Activated CD4-positive, alpha-beta memory T cell treated with anti-CD3 and anti-CD28 coated beads, Interleukin-2, amount 10 ng/mL, durations not matched to agents 7 days and 5 days (primary cell): Measurements from ENCODE around the gene IPMK. TPM values are rescaled to one million over a fixed set of nuclear protein-coding genes. Genes with fewer than 3 reads are reported as not detected.

Experiments
- CTCF ChIA-PET: fragments of 350-600 bp; sonication (Branson Sonifier 250); formaldehyde crosslinking; loops from one replicate; lab custom pipeline; 2021; ENCODE audit warnings: antibody characterized with exemption, inconsistent platforms; lab: Charles Lee
- POLR2A ChIA-PET: fragments of 350-600 bp; sonication (Branson Sonifier 250); formaldehyde crosslinking; loops from one replicate; lab custom pipeline; 2021; ENCODE audit warnings: antibody characterized with exemption; lab: Charles Lee
- DNase-seq: peaks from one replicate; pipeline ENCODE4 v3.0.0-alpha.2; 2020
- H3K27ac Mint-ChIP-seq: one replicate; pipeline ENCODE4 v1.8.0; 2021; ENCODE audit warnings: mild to moderate bottlenecking, mixed read lengths
- H3K27me3 Mint-ChIP-seq: one replicate; pipeline ENCODE4 v1.8.0; 2021; ENCODE audit warnings: mixed read lengths
- H3K36me3 Mint-ChIP-seq: one replicate; pipeline ENCODE4 v1.8.0; 2021; ENCODE audit warnings: low read depth, mixed read lengths
- H3K4me1 Mint-ChIP-seq: one replicate; pipeline ENCODE4 v1.8.0; 2021; ENCODE audit warnings: mixed read lengths
- H3K4me3 Mint-ChIP-seq: one replicate; pipeline ENCODE4 v1.8.0; 2021; ENCODE audit warnings: mild to moderate bottlenecking, mixed read lengths
- H3K9me3 Mint-ChIP-seq: one replicate; pipeline ENCODE4 v1.8.0; 2021; ENCODE audit warnings: mixed read lengths
- total RNA-seq, 2 experiments: library from RNA; stranded (reverse); gene quantifications; one replicate each; pipeline ENCODE4 v1.2.3, GENCODE V29; 2021

The IPMK gene
- 1 to 10 TPM; 6.9 to 7.0 TPM for total RNA-seq

GRCh38 chr10:58267713-58268453 is at the start of gene IPMK:
Gene IPMK (minus strand): TSS chr10:58267894. CDS start chr10:58267611, 283 bp downstream.
- Mint-ChIP-seq H3K36me3 (peaks cover 5% of the 10 kb centered on the region), H3K4me3 (peak within 1 kb of the TSS; percentile 98), H3K4me1 (peaks cover 30% of the 10 kb centered on the region), H3K27ac (peak within 1 kb of the TSS; percentile 94), H3K9me3 (no peaks in the 10 kb centered on the region), H3K27me3 (no peaks in the 10 kb centered on the region)
- ChIA-PET POLR2A (interaction anchor here (0.6 to 2.9 kb wide), 6 partner anchors 15 to 117 kb away, joined by 3 to 16 read pairs (median 10); partner anchors contain the start of genes TFAM and UBE2D1), CTCF (interaction anchor here (1.2 to 1.3 kb wide), 3 partner anchors 23 to 1638 kb away, joined by 3 to 12 read pairs (median 3); partner anchors contain the start of gene CCDC6)
- peak; percentile 95 for DNase-seq

GRCh38 chr10:58316874-58317273 is 49.2 kb upstream of the IPMK start:
- no peaks in the 10 kb centered on the region for H3K27me3 Mint-ChIP-seq
- DNase-seq: no peak
- no peaks in the 10 kb centered on the region for H3K9me3 Mint-ChIP-seq
- no peak overlapping the region for H3K4me3 Mint-ChIP-seq
- ChIA-PET CTCF (no interaction called here), POLR2A (no interaction called here)
- H3K4me1 Mint-ChIP-seq: no peaks in the 10 kb centered on the region
- H3K36me3 Mint-ChIP-seq: no peaks in the 10 kb centered on the region
- no peak overlapping the region for H3K27ac Mint-ChIP-seq

- Mint-ChIP-seq H3K9me3 (no peaks in the 10 kb centered on the region), H3K36me3 (no peaks in the 10 kb centered on the region), H3K4me1 (no peaks in the 10 kb centered on the region), H3K27me3 (peaks cover 14% of the 10 kb centered on the region), H3K4me3 (no peak overlapping the region), H3K27ac (no peak overlapping the region)
- ChIA-PET CTCF (no interaction called here), POLR2A (no interaction called here)
- no peak for DNase-seq
These were observed 43.3 kb upstream of the IPMK start for GRCh38 chr10:58311026-58311425.

GRCh38 chr10:58307676-58308075 is 40.0 kb upstream of the IPMK start:
- no peaks in the 10 kb centered on the region for H3K36me3 Mint-ChIP-seq
- H3K27me3 Mint-ChIP-seq: peaks cover 19% of the 10 kb centered on the region
- H3K27ac Mint-ChIP-seq: no peak overlapping the region
- ChIA-PET POLR2A (no interaction called here), CTCF (no interaction called here)
- DNase-seq: no peak
- H3K4me3 Mint-ChIP-seq: no peak overlapping the region
- no peaks in the 10 kb centered on the region for H3K9me3 Mint-ChIP-seq
- H3K4me1 Mint-ChIP-seq: no peaks in the 10 kb centered on the region

- no peak overlapping the region for H3K27ac Mint-ChIP-seq
- peaks cover 28% of the 10 kb centered on the region for H3K27me3 Mint-ChIP-seq
- no peaks in the 10 kb centered on the region for H3K9me3 Mint-ChIP-seq
- DNase-seq: no peak
- CTCF ChIA-PET: no interaction called here
- POLR2A ChIA-PET: no interaction called here
- no peaks in the 10 kb centered on the region for H3K36me3 Mint-ChIP-seq
- H3K4me1 Mint-ChIP-seq: no peaks in the 10 kb centered on the region
- no peak overlapping the region for H3K4me3 Mint-ChIP-seq
These were observed 38.1 kb upstream of the IPMK start for GRCh38 chr10:58305821-58306220.

GRCh38 chr10:58304099-58304633 is 36.5 kb upstream of the IPMK start:
- ChIA-PET CTCF (interaction anchor here (0.6 to 1.0 kb wide), 2 partner anchors 80 to 140 kb away, joined by 3 read pairs; no protein-coding TSS in a partner anchor), POLR2A (no interaction called here)
- H3K27ac Mint-ChIP-seq: no peak overlapping the region
- H3K4me1 Mint-ChIP-seq: no peaks in the 10 kb centered on the region
- H3K9me3 Mint-ChIP-seq: no peaks in the 10 kb centered on the region
- no peak overlapping the region for H3K4me3 Mint-ChIP-seq
- no peaks in the 10 kb centered on the region for H3K36me3 Mint-ChIP-seq
- peaks cover 23% of the 10 kb centered on the region for H3K27me3 Mint-ChIP-seq
- DNase-seq: no peak

GRCh38 chr10:58302254-58302653 is 34.6 kb upstream of the IPMK start:
- DNase-seq: no peak
- Mint-ChIP-seq H3K4me1 (no peaks in the 10 kb centered on the region), H3K27ac (no peak overlapping the region), H3K36me3 (no peaks in the 10 kb centered on the region), H3K27me3 (peaks cover 21% of the 10 kb centered on the region), H3K9me3 (no peaks in the 10 kb centered on the region), H3K4me3 (no peak overlapping the region)
- CTCF ChIA-PET: no interaction called here
- POLR2A ChIA-PET: no interaction called here

- H3K4me3 Mint-ChIP-seq: no peak overlapping the region
- no peaks in the 10 kb centered on the region for H3K9me3 Mint-ChIP-seq
- H3K27ac Mint-ChIP-seq: no peak overlapping the region
- no peaks in the 10 kb centered on the region for H3K4me1 Mint-ChIP-seq
- peaks cover 18% of the 10 kb centered on the region for H3K27me3 Mint-ChIP-seq
- ChIA-PET CTCF (interaction anchor here (1.1 to 2.4 kb wide), 8 partner anchors 10 to 123 kb away, joined by 3 to 16 read pairs (median 4); no protein-coding TSS in a partner anchor), POLR2A (no interaction called here)
- no peak for DNase-seq
- no peaks in the 10 kb centered on the region for H3K36me3 Mint-ChIP-seq
These were observed 33.0 kb upstream of the IPMK start for GRCh38 chr10:58300676-58301075.

GRCh38 chr10:58299580-58299979 is 31.9 kb upstream of the IPMK start:
- POLR2A ChIA-PET: no interaction called here
- H3K27ac Mint-ChIP-seq: no peak overlapping the region
- DNase-seq: peak; percentile 55
- no peaks in the 10 kb centered on the region for H3K36me3 Mint-ChIP-seq
- no peaks in the 10 kb centered on the region for H3K4me1 Mint-ChIP-seq
- CTCF ChIA-PET: interaction anchor here (0.8 to 2.4 kb wide), 14 partner anchors 9 to 122 kb away, joined by 3 to 16 read pairs (median 4); partner anchors contain the start of genes CISD1 and TFAM
- no peak overlapping the region for H3K4me3 Mint-ChIP-seq
- H3K9me3 Mint-ChIP-seq: no peaks in the 10 kb centered on the region
- peaks cover 18% of the 10 kb centered on the region for H3K27me3 Mint-ChIP-seq

- H3K4me3 Mint-ChIP-seq: no peak overlapping the region
- POLR2A ChIA-PET: no interaction called here
- no peaks in the 10 kb centered on the region for H3K27me3 Mint-ChIP-seq
- no peaks in the 10 kb centered on the region for H3K4me1 Mint-ChIP-seq
- H3K9me3 Mint-ChIP-seq: no peaks in the 10 kb centered on the region
- H3K36me3 Mint-ChIP-seq: peaks cover 2% of the 10 kb centered on the region
- CTCF ChIA-PET: interaction anchor here (0.7 to 1.1 kb wide), 3 partner anchors 25 to 114 kb away, joined by 3 to 5 read pairs (median 3); partner anchors contain the start of genes CISD1 and TFAM
- no peak for DNase-seq
- no peak overlapping the region for H3K27ac Mint-ChIP-seq
These were observed 26.3 kb upstream of the IPMK start for GRCh38 chr10:58293989-58294388.

- POLR2A ChIA-PET: interaction anchor here (2.7 kb wide), 1 partner anchor 23 kb away, joined by 13 read pairs; the partner anchor contains the start of genes CISD1 and IPMK
- Mint-ChIP-seq H3K4me1 (no peaks in the 10 kb centered on the region), H3K9me3 (no peaks in the 10 kb centered on the region), H3K27me3 (no peaks in the 10 kb centered on the region), H3K4me3 (no peak overlapping the region), H3K36me3 (peaks cover 2% of the 10 kb centered on the region), H3K27ac (no peak overlapping the region)
- CTCF ChIA-PET: interaction anchor here (0.7 to 3.6 kb wide), 11 partner anchors 8 to 139 kb away, joined by 3 to 81 read pairs (median 5); partner anchors contain the start of gene CISD1
- peak; percentile 33 for DNase-seq
These were observed 24.0 kb upstream of the IPMK start for GRCh38 chr10:58291538-58292174.

GRCh38 chr10:58282615-58283014 is 14.9 kb upstream of the IPMK start:
- ChIA-PET CTCF (interaction anchor here (1.1 kb wide), 1 partner anchor 14 kb away, joined by 4 read pairs; the partner anchor contains the start of gene CISD1), POLR2A (interaction anchor here (1.5 to 3.7 kb wide), 2 partner anchors 14 to 103 kb away, joined by 3 to 16 read pairs; partner anchors contain the start of genes CISD1, IPMK and TFAM)
- Mint-ChIP-seq H3K27ac (peak overlapping the region; percentile 82), H3K9me3 (no peaks in the 10 kb centered on the region), H3K4me3 (peak overlapping the region; percentile 58), H3K36me3 (peaks cover 30% of the 10 kb centered on the region), H3K27me3 (no peaks in the 10 kb centered on the region), H3K4me1 (peaks cover 37% of the 10 kb centered on the region)
- DNase-seq: peak; percentile 26
